HT1080 (cell line): Measurements from ENCODE around the gene KRTAP5-3. TPM values are rescaled to one million over a fixed set of nuclear protein-coding genes. Genes with fewer than 3 reads are reported as not detected.

ENCODE experiments used
- DNase-seq: peaks from one replicate; pipeline ENCODE4 v3.0.0-alpha.2; 2015; ENCODE audit warnings: low read depth
- total RNA-seq: library from RNA; depleted of rRNA; stranded (reverse); fragments of >200 nt; shearing (Covaris generic); gene quantifications from 2 replicates; pipeline ENCODE4 v1.2.3, GENCODE V29; 2014

KRTAP5-3 gene
- total RNA-seq, 1 experiment from 2014 or later = not detected

- no peak for DNase-seq
These were observed 41.7 kb downstream of the KRTAP5-3 start for GRCh38 chr11:1566381-1567051.

- no peak for DNase-seq
These were observed 42.4 kb downstream of the KRTAP5-3 start for GRCh38 chr11:1565904-1566247.

- no peak for DNase-seq
These were observed 42.9 kb downstream of the KRTAP5-3 start for GRCh38 chr11:1565173-1565903.

- DNase-seq = peak; percentile 59
These were observed 43.6 kb downstream of the KRTAP5-3 start for GRCh38 chr11:1564535-1565172.

- DNase-seq = no peak
These were observed 44.3 kb downstream of the KRTAP5-3 start for GRCh38 chr11:1563697-1564534.

- DNase-seq = no peak
These were observed 45.1 kb downstream of the KRTAP5-3 start for GRCh38 chr11:1563149-1563638.

GRCh38 chr11:1562469-1563148 is 45.7 kb downstream of the KRTAP5-3 start:
- no peak for DNase-seq

- no peak for DNase-seq
These were observed 46.3 kb downstream of the KRTAP5-3 start for GRCh38 chr11:1561955-1562354.

- no peak for DNase-seq
These were observed 47.0 kb downstream of the KRTAP5-3 start for GRCh38 chr11:1561266-1561665.

GRCh38 chr11:1560649-1561251 is 47.5 kb downstream of the KRTAP5-3 start:
- no peak for DNase-seq

GRCh38 chr11:1560002-1560648 is 48.1 kb downstream of the KRTAP5-3 start:
- no peak for DNase-seq

- DNase-seq = no peak
These were observed 48.9 kb downstream of the KRTAP5-3 start for GRCh38 chr11:1559111-1559951.

GRCh38 chr11:1558775-1559110 is 49.5 kb downstream of the KRTAP5-3 start:
- no peak for DNase-seq

- DNase-seq = no peak
These were observed 50.1 kb downstream of the KRTAP5-3 start for GRCh38 chr11:1557904-1558774.
